HG03175 (cell line): ENCODE results near the gene SOBP.

Experiments
- ATAC-seq: cut with Tn5 transposase; IDR thresholded peaks from one replicate; pipeline ENCODE4 v1.9.1; 2021; ENCODE audit warnings: mild to moderate bottlenecking, moderate library complexity; ENCODE audit not compliant: unreplicated experiment

SOBP gene

DNA sequence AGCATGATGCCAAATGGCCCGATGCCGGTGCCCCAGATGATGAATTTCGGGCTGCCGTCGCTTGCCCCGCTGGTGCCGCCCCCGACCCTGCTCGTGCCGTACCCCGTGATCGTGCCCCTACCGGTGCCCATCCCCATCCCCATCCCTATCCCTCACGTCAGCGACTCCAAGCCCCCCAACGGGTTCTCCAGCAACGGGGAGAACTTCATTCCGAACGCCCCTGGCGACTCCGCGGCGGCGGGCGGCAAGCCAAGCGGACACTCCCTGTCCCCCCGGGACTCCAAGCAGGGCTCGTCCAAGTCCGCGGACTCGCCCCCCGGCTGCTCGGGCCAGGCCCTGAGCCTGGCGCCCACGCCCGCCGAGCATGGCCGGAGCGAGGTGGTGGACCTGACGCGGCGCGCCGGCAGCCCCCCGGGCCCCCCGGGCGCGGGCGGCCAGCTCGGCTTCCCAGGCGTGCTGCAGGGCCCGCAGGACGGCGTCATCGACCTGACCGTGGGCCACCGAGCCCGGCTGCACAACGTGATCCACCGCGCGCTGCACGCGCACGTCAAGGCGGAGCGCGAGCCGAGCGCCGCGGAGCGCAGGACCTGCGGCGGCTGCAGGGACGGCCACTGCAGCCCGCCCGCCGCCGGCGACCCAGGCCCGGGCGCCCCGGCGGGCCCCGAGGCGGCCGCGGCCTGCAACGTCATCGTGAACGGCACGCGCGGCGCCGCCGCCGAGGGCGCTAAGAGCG lies 144.6 kb downstream of the SOBP start:
- ATAC-seq, result no peak

DNA sequence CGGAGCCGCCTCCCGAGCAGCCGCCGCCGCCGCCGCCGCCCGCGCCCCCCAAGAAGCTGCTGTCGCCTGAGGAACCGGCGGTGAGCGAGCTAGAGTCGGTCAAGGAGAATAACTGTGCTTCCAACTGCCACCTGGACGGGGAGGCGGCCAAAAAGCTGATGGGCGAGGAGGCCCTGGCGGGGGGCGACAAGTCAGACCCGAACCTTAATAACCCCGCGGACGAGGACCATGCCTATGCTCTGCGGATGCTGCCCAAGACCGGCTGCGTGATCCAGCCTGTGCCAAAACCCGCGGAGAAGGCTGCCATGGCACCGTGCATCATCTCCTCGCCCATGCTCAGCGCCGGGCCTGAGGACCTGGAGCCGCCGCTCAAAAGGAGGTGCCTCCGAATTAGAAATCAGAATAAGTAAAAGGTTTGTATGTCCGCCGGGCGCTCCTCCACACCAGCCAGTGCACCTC lies 145.2 kb downstream of the SOBP start:
- no peak for ATAC-seq

DNA sequence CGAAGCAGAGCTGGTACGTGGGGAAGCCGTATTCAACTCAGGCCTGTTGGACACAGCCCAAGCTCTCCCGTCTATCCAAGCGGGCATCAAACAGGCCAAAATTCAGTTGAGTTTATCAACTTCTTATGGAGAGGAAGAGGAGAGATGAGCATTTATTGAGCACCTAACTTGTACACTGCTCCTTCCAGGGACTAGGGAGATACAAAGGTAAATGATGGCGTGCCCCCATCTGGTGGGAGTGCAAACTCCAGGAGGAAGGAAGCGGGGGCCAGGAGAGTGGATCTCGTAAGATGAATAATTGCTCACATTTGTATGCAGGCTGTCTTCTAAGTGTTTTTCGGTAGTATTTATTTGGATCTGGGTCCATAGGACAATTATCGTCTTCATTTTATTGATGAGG lies 146.6 kb downstream of the SOBP start:
- no peak for ATAC-seq

DNA sequence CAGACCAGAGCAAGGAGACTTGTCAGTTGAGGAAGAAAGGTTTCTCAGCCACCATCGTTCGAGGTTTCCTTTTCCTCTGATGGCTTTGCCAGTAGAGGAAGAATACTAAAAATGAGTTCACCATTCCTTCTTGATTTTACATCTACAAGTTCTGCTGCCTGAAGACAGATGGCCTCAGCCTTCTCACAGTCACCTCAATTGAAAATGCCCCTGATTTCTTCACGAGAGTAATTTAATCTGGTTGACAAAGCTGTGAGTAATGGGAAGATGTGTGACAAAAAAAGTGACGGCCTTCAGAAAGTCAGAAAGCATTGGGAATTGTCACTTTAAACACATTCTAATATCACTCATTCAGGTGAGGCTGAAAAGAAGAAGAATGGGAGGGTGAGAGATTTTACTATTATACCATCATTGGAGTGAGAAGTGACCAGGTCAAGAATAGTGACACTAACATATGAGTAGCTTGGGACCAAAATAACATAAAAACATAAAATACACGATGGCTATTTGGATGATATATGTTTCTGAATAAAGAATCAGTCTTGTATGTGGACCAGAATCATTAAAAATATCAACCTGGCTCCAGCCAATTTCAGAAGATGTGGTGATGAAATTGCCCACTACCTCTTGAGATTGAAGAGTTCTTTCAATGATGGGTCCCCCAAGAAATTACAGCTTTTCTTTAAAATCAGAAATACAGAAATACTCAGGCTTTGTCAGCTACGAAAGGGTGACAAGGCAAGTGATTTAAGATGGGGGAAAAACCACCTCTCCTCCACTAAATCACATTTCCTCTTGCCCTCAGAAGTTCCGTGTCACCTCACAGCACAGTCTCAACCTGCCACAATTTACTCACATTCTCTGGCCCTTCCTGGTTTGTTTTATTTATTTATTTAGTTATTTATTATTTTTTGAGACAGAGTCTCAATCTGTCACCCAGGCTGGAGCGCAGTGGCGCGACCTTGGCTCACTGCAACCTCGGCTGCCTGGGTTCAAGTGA lies 147.7 kb downstream of the SOBP start:
- ATAC-seq, result no peak

DNA sequence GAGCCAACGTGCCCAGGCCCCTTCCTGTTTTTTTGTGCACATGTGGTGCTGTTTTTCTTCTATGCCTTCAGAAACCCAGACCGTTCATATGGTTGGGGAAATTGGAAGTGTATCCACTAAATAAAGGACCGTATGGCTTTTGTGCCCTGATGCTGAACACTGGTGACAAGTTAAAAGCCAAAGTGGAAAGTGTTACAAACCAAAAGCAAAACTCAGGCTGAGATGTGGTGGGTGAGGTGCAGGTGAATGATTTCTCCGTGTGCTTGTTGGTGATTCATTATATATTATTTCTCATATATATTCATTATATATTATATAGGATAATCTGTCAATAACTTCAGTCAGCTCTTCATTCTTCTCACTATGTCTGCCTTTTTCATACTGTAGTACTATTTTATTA lies 148.6 kb downstream of the SOBP start:
- ATAC-seq, result no peak

DNA sequence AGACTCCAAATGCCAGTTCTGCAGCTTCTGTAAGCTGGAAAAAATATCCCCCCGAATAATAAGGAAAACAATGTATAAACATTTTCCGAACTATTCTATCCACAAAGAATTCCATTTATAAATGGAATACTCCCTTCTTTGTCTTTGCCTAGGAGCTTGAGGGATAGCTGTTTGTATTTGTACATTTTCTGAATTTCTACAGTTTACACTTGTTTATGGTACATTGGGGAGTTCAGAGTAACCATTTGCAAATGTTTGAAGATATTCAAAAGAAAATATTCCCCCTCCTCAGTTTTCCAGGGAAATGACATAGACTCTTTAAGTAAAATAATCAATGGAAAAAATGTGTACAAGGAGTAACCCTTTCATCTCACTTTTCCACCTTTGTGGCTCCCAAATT lies 149.6 kb downstream of the SOBP start:
- no peak for ATAC-seq

DNA sequence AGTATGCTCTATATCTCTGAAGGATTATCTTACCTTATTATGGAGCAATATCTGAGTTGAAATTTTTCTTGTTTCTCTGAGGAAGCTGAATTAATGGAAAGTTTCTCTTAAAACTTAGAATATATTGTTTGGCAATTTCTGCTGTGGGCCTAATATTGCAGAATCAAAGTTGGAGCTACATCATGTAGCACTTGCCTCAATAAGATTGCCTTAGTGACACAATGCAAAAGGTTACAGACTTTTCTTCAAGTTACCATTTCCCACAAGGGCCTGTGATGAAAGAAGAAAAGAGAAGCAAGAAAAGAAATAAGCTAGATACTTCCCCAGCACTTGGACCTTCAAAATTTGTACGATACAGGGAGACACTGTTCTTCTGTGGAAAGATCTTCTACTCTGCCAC lies 151.2 kb downstream of the SOBP start:
- ATAC-seq, result no peak

DNA sequence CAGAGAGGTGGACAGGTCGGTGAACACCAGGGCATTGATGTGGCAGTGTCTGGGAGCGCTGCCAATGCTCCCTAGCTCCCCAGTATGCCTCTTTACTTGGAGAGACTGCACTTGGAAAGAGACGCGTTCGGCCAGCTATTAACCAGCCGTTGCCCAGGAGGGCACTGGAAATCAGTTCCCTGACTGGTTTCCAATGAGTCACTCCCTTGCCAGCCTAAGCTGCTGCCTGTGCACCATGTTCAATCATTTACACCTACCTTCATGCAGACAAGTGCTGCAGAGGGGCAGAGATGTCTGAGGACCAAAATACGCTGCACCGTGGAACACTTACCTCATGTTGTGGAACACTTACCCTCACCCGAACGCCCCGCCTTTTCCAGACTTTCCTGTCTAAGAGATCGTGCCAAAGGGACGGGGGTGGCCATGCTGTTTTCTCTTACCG lies 151.6 kb downstream of the SOBP start:
- ATAC-seq, result no peak

DNA sequence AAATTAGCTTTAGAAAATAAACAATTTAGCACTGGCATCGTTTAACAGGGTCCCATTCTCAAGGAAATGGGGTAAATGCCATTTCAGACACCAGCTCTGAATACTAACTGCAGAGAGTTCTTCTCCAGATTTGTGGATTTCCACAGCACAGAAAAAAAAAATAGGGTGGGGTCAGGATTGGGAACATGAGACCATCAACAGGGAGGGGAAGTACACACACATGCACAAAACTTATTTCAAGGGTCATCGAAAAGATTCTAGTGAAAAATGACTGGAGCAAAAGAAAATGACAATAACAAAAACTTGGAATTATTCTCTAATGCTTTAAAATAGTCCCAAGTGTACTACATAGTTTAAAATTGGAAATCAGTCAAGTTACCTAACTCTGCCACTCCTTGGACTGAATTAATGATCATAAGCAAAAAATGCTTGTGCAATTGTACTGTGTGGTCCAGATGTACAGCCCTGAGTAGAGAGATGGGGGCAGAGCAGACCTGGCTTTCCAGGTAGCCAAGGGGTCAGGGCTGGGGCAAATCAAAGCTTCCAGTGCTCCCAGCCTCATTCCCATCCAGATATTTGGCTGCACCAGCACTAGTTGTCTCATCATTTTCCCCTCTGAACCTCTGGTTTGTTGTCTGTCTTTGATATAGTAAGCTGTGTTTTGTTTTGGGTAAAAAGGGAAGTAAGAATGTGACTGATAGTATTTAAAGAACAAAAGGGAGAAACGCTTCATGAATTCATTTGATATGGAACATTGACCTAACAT lies 152.4 kb downstream of the SOBP start:
- peak; percentile 50 for ATAC-seq

DNA sequence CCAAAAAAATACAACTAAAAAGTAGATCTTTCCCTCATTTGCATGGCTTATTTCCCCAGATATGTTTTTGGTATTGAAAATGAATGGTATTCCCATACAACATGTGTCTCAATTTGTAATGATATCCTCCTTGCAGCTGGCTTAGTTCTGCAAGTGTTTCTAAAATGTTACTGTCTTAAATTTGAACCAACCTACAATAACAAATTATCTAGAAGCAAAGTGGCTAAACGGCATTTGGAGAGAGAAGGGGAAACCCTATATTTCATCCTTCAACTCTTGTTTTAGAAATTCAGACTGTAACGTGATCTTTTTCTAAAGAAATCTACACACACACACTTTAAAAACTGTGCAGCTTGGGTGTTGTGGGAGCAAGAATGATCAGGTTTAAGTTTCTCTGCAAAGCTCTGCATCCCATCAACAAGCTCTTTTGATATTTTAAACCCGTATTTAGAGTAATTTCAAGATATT lies 153.0 kb downstream of the SOBP start:
- ATAC-seq, result no peak

DNA sequence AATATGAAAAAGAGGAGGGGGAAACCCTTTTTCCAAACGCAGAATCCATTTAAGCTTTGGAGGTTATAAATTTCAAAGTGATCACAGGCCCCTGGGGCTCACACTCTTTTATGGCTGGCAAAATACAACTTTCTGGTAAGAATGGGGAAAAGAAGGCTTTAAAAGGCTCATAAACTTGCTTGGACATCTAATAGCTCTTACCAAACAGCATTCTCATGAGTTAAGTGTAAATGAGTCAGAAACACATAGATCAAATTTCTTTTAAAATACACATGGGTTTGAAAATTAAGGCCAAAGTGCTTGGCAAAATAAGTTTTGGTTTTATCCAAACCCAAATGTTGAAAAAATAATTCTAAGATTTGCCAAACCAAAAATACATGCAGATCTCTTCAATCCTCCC lies 154.6 kb downstream of the SOBP start:
- ATAC-seq, result no peak

DNA sequence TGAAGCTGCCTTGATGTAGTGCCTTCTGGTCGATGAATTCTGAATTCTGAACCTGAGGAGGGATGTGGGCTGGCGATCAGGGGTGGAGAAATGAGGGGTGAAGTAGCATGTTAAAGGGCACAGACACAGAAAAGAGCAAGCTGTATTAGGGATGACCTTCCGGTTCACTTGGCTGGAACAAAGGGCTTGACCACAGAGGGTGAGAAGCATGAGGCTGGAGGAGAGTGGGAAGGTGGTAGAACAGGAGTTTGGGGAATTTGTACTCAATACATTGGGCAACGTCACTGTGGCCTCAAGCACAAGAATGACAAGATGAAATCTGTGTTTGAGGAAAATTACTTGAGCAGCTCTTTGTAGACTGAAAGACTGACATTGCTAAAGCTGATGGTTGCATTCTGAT lies 155.8 kb downstream of the SOBP start:
- ATAC-seq, result no peak

DNA sequence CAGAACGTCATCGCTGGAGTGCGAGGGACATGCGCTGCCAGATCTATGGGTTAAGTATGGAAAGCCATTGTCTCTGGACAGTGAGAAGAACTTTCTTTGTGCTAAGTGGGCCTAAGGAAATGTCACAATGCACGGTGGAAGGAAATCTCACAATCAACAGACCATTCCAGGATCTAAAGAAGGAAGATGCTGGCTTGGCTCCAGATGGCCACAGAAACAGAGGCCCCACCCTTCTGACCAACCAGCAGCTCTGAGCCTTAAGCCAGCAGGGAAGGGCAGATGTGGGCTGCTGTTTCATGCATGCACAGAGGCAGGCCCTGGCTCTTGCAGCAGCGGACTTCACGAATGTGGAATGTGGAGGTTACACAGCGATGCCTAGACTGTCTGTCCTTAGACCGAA lies 156.3 kb downstream of the SOBP start:
- no peak for ATAC-seq

DNA sequence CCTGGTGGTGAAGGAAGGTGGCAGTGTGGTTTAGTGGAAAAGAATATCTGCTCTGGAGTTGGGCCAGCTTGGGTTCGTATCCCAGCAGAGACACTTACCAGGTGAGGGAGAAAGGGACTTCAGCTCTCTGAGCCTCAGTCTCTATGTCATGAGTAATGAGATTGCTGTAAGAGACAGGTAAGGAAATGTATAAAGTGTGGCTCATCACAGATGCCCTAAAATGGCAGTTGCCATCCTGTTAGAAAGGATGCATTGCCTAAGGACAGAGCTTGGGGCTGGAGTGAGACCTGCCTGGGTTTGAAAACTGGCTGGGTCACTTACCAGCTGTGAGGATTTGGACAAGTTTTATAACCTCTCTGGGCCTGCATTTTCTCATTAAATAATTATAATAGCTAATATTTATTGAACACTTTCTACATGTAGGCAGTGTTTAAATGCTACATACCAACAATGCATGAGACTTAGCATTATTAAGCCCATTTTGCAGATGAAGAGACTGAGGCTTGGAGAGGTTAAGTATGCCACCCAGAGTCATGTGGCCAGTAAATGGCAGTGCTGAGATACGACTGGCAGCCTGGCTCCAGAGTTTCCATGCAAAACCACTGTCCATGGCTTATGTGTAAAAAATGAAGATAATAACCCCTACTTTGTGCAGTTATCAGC lies 157.0 kb downstream of the SOBP start:
- no peak for ATAC-seq

DNA sequence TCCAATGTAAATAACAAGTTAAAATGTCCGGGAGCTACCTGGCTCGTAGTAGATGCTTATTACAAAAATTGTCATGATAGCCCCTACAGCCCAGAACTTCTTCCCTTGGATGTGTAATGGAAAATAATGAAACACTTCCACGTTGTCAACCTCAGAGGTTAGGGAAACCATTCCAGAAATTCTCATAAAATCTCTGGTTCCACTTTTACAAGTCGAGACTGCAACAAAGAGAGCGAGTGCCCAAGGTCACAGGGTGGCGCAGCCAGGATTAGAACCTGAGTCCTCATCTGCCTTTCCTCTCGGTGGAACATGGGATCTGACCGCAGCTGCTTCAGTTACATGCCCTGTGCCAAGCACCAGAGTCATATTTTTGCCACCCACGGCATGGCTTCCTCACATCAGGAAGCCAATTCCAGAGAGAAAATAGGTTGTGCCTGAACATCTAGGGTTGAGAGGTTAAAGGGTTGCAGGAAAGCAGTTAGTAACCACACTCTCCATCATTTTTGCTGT lies 157.6 kb downstream of the SOBP start:
- ATAC-seq, result no peak

DNA sequence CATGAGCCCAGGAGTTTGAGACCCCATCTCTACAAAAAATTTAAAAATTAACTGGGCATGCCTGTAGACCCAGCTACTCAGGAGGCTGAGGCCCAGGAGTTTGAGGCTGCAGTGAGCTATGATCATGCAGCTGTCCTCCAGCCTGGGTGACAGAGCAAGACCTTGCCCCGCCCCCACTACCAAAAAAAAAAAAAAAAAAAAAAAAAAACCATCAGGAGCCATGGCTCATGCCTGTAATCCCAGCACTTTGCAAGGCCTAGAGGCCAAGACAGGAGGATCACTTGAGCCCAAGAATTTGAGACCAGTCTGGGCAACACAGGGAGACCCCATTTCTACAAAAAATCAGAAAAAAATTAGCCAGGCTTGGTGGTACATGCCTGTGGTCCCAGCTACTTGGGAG lies 159.1 kb downstream of the SOBP start:
- ATAC-seq, result no peak

DNA sequence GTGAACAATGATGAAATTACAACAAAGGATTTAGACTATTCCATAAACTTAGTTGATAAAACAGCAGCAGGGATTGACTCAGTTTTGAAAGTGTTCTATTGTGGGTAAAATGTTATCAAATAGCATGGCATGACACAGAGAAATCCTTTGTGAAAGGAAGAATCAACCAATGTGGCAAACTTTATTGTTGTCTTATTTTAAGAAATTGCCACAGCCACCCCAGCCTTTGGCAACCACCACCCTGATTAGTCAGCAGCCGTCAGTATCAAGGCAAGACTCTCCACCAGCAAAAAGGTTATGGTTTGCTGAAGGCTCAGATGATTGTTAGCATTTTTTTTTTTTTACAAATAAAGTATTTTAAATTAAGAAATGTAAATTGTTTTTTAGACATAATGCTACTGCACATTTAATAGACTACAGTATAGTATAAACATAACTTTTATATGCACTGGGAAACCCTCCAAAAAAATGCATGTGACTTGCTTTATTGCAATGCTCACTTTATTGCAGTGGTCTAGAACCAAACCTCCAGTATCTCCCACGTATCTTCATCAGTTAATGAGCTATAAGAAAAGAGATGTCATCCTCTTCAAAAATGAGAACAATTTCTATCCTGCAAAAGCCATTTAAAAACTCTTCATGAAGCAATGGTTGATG lies 162.7 kb downstream of the SOBP start:
- ATAC-seq, result no peak

DNA sequence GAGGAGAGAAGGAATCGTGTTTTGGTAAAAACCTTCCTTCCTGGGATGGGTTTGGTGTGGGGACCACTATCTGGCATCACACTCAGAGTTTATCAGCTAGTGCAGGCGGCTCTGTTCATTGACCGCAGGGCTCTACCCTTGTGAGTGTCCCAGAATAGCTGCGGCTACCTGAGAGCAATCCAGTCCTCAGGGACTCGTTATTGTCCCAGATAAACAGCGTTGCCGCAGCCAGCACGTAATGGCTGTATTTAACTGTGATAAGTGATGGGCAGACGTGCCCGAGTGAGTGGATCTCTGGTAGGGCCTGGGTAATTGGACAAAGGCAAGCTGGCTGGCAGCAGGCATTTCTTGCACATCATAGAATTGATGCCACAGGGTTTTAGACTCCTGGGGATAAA lies 163.3 kb downstream of the SOBP start:
- ATAC-seq, result no peak

DNA sequence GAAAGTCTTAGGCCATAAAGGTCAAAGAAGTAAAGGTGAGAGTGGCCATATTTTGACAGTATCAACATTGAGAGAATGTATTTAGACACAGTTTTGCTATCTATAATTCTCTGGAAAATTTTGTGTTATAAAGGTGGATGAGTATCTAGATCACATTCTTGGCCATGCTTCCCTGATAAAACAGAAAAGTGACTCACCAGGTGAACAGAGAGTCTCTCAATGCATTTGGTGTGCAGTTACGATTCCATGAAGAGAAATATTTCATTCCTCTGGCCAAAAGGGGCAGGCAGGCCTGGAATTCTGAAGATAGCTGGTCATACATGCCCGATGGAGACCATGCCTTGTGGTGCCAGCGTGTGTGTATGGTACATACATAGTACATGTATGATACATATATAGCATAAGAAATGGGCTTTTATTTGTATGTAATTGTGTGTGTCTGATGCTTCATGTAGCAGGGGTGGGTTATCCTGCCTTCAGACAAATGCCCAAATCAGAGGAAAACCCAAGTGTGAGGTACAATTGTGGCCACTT lies 164.0 kb downstream of the SOBP start:
- ATAC-seq, result no peak

DNA sequence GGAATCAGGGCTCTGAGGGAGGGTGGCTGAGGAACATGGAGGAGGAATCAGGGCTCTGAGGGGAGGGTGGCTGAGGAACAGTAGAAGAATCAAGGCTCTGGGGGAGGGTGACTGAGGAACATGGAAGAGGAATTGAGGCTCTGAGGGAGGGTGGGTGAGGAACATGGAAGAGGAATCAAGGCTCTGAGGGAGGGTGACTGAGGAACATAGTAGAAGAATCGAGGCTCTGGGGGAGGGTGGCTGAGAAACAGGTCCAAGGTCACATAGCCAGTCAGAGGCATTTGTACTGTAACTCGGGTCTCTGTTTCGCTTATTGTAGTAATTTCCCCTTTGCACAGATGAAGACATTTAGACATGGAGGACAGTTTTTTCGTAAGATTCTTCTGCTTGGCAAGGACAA lies 164.8 kb downstream of the SOBP start:
- no peak for ATAC-seq
